HFF-Myc (cell line): Measurements from ENCODE around the gene BOD1.

ENCODE experiments used
- DNase-seq: peaks from one replicate; pipeline ENCODE4 v3.0.0-alpha.2; 2011; ENCODE audit warnings: low read depth; ENCODE audit errors: extremely low read depth
- H3K4me3 ChIP-seq: replicated peaks from 2 replicates; pipeline ENCODE4 v1.5.1; 2011; ENCODE audit warnings: low read depth, mild to moderate bottlenecking, control low read depth, low read length
- TF ChIP-seq, protein P1 (sequence below): IDR thresholded peaks from 2 replicates; pipeline ENCODE4 v1.5.1; 2012; ENCODE audit warnings: mild to moderate bottlenecking, low read depth, low read length, control low read depth; ENCODE audit errors: missing control alignments

BOD1 gene

DNA sequence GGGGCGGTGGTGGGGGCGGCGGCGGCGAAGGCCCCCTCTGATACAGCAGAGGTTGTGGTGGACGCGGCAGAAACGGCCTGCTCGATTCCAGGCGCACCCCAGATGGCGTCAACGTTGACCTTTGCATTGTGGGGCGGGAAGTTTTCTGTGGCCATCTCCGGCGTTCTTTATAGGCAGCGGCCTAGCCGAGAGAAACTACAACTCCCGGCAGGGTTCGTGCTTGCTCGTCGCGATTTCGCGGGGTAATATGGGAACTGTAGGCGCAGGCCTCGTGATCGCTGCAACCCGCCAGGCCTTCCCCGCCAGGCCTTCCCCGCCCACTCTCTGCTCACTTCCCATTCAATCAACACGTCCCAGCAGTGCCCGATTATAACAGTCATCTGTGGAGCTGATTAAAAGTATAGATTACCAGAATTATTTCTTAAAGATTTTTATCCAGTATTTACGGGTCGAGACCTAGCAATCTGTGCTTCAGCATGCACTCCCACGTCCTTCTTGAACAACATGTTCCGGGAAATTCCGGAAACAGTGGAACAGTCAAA, at the start of gene BOD1:
Gene BOD1, minus strand, starts transcription at position 74 of the 542 bp plus-strand sequence. CDS start 214 bp downstream, outside the sequence.
- TF ChIP-seq, protein P1, sequence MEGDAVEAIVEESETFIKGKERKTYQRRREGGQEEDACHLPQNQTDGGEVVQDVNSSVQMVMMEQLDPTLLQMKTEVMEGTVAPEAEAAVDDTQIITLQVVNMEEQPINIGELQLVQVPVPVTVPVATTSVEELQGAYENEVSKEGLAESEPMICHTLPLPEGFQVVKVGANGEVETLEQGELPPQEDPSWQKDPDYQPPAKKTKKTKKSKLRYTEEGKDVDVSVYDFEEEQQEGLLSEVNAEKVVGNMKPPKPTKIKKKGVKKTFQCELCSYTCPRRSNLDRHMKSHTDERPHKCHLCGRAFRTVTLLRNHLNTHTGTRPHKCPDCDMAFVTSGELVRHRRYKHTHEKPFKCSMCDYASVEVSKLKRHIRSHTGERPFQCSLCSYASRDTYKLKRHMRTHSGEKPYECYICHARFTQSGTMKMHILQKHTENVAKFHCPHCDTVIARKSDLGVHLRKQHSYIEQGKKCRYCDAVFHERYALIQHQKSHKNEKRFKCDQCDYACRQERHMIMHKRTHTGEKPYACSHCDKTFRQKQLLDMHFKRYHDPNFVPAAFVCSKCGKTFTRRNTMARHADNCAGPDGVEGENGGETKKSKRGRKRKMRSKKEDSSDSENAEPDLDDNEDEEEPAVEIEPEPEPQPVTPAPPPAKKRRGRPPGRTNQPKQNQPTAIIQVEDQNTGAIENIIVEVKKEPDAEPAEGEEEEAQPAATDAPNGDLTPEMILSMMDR, result no peak
- peak within 1 kb of the TSS; percentile 73 for H3K4me3 ChIP-seq
- peak; percentile 94 for DNase-seq

GRCh38 chr5:173665326-173665725, 48.9 kb upstream of the BOD1 start:
- TF ChIP-seq, protein P1, result no peak
- no peak overlapping the region for H3K4me3 ChIP-seq
- no peak for DNase-seq

DNA sequence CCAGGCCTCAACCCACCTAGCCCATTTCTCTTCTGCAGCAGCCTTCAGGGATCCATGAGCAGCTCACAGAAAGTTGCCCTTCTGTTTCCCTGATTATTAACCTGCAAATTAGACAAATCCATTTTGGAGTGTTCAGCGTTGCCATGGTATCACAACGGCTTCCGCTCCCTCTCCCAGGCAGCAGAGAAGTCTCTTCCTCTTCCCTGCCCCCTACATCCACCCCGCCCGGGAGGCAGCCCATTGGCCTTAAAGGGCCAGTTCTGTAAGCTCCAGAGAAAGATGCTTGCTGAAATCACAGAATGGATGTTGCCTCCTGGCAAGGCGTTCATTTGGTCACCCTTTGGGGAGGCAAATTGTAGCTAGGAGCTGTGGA, 47.7 kb upstream of the BOD1 start:
- DNase-seq, result no peak
- H3K4me3 ChIP-seq, result no peak overlapping the region
- TF ChIP-seq, protein P1, result no peak

GRCh38 chr5:173663352-173664153, 47.1 kb upstream of the BOD1 start:
- DNase-seq, result no peak
- no peak overlapping the region for H3K4me3 ChIP-seq
- TF ChIP-seq, protein P1, result no peak

DNA sequence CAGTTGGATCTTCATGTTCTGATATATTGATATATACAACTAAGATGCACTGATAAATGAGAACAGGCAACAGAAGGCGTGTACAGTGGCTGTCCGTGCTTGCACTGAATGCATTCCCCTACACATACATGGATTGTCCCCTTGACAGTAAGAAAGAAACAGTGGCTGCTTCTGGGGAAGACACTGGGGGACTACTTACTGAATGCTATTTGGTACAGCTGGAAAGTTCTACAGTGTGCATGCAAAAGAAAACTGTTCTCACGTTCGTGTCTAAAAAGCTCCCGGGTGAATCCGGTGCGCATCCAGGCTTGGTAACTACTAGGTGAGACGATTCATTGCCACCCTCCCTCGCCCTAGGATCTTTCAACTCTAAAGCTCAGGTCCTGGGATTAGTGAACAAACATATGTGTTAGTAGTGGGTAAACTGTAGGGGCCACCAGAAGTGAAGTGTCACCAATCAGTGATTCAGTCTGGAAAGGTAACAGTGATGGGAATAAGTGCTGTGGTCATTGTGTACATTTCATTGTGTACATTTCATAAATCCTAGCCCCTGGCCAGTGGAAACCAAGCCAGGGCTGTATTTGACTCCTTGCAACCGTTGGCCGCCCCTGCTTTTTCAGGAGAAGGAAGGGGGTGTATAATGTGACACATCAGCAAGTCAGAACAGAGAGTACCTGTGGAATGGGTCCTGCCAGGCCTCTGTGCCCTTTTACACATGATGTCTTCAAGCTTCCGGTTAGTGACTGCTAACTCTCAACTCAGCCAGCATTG, 46.3 kb upstream of the BOD1 start:
- no peak for DNase-seq
- TF ChIP-seq, protein P1, result no peak

DNA sequence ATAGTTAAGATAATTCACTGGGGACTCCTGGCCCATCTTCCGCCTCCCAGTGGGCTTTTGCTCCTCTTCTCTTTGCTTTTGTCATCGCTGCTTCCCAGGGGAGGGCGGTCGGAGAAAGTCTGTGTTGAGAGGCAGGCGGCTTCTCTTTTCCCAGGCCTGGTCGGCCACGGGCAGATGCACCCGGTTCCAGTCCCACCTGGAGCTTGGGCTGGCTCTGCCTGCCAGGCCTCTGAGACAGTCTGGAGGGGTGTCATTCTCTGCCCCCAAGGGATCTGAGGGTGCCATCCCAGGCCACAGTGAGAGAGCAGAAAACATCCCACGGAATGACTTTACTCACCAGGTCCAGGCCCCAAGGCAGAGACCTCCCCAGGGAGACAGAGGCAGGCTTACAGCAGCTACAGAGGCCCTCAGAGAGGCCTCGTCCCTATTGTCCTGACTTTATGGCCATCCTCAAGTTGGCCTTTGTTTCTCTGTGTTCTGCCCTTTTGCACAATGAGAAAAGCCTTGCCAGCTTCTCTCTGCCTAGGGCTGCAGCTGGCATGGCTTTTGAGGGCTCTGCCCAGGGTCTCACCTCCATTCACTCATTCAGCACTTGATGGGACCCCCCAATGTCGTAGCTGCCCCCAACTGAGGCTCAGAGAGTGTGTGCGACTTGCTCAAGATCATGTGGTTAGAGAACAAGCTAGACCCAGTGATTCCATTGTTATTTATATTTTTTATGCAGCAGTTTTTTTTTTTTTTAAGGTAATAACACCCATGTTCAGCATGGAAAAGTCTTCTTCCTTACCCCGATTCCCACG, 44.2 kb upstream of the BOD1 start:
- H3K4me3 ChIP-seq, result no peak overlapping the region
- TF ChIP-seq, protein P1, result no peak
- no peak for DNase-seq

More for the DNA sequence above, 46.3 kb upstream of the BOD1 start:
- no peak overlapping the region for H3K4me3 ChIP-seq
